Hepatocyte (in vitro differentiated cells): ENCODE data around the gene NBPF6. TPM values are rescaled to one million over a fixed set of nuclear protein-coding genes. Genes with fewer than 3 reads are reported as not detected.
"Not testable (repeated sequence)": the region's sequence is repeated elsewhere in the genome, so short reads cannot be mapped to it uniquely, and the experiment has no call there.

Source experiments
- DNase-seq: peaks from one replicate; pipeline ENCODE4 v3.0.0-alpha.2; 2016; ENCODE audit warnings: low spot score
- H2AFZ ChIP-seq: fragments of 200-600 bp; sonication (generic); 2 replicates; pipeline ENCODE4 v1.6.0; 2016; ENCODE audit warnings: antibody characterized with exemption, mild to moderate bottlenecking
- H3K27ac ChIP-seq: fragments of 200-600 bp; sonication (generic); 2 replicates; pipeline ENCODE4 v1.5.1; 2016; ENCODE audit warnings: mild to moderate bottlenecking
- H3K27me3 ChIP-seq: fragments of 200-600 bp; sonication (generic); 2 replicates; pipeline ENCODE4 v1.6.1; 2016
- H3K36me3 ChIP-seq: fragments of 200-600 bp; sonication (generic); replicated peaks from 2 replicates; pipeline ENCODE4 v1.5.1; 2016; ENCODE audit warnings: low read depth; ENCODE audit not compliant: insufficient read depth
- H3K4me1 ChIP-seq: fragments of 200-600 bp; sonication (generic); 2 replicates; pipeline ENCODE4 v1.5.1; 2016; ENCODE audit warnings: mild to moderate bottlenecking, moderate library complexity; ENCODE audit not compliant: insufficient read depth
- H3K4me2 ChIP-seq: fragments of 200-600 bp; sonication (generic); 2 replicates; pipeline ENCODE4 v1.6.0; 2016
- H3K4me3 ChIP-seq: fragments of 200-600 bp; sonication (generic); 2 replicates; pipeline ENCODE4 v1.5.1; 2016; ENCODE audit warnings: mild to moderate bottlenecking
- H3K79me2 ChIP-seq: fragments of 200-600 bp; sonication (generic); 2 replicates; pipeline ENCODE4 v1.6.0; 2017; ENCODE audit warnings: mild to moderate bottlenecking
- H3K9me2 ChIP-seq: fragments of 200-600 bp; sonication (generic); replicated peaks from 2 replicates; pipeline ENCODE4 v1.6.0; 2017; ENCODE audit warnings: mild to moderate bottlenecking; ENCODE audit not compliant: insufficient read depth
- H3K9me3 ChIP-seq: fragments of 200-600 bp; sonication (generic); 2 replicates; pipeline ENCODE4 v1.5.1; 2016; ENCODE audit warnings: low read depth, mild to moderate bottlenecking
- H4K20me1 ChIP-seq: fragments of 200-600 bp; sonication (generic); 2 replicates; pipeline ENCODE4 v1.6.0; 2016; ENCODE audit warnings: mild to moderate bottlenecking; ENCODE audit not compliant: insufficient read depth, poor library complexity, severe bottlenecking
- CTCF ChIP-seq: fragments of 200-600 bp; sonication (generic); IDR thresholded peaks from 2 replicates; pipeline ENCODE4 v1.5.1; 2016; ENCODE audit warnings: antibody characterized with exemption, mild to moderate bottlenecking; ENCODE audit not compliant: poor library complexity
- EZH2 ChIP-seq: fragments of 200-600 bp; sonication (generic); IDR thresholded peaks from 2 replicates; pipeline ENCODE4 v1.6.1; 2016; ENCODE audit warnings: antibody characterized with exemption, mild to moderate bottlenecking, borderline replicate concordance
- EZH2phosphoT487 ChIP-seq: fragments of 200-600 bp; sonication (generic); IDR thresholded peaks from one replicate; pipeline ENCODE4 v1.6.1; 2018; ENCODE audit warnings: antibody characterized with exemption, mild to moderate bottlenecking, low read depth, moderate library complexity; ENCODE audit not compliant: unreplicated experiment, severe bottlenecking
- whole genome bisulfite sequencing: methylation state at CpG from one replicate; pipeline ENCODE4 v1.1.6; 2016; ENCODE audit warnings: low lambda C conversion rate; ENCODE audit errors: missing lambda C conversion rate; 5-methylcytosine and 5-hydroxymethylcytosine counted together
- polyA plus RNA-seq: library from polyadenylated mRNA; unstranded; fragments of >200 nt; fragmentation: Nextera tagmentation; extraction: Ambion mirVana; gene quantifications from 2 replicates; pipeline ENCODE4 v1.2.1, GENCODE V29; 2016
- total RNA-seq: library from RNA; depleted of rRNA; stranded (reverse); fragments of >200 nt; gene quantifications from 2 replicates; pipeline ENCODE4 v1.2.3, GENCODE V29; 2014

The NBPF6 gene
- total and polyA plus RNA-seq, 2 experiments from 2014 or later: not detected

DNA sequence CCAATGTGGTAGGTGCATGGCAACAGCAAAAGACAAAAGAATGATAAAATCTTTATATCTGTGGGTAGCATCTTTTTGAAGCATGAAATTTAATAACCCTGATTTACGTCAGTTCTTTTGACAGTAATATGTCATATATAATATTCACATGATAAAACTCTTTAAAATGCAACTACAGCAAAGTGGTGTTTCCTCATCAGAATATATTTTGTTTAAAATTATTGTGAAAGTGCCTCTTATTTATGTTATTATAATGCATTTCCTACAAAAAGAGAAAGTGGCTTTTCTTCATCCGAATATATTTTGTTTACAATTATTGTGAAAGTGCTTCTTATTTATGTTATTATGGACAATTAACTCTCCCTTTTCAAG, 62.9 kb downstream of the NBPF6 start:
- H2AFZ ChIP-seq: no peak overlapping the region
- no peaks in the 10 kb centered on the region for H3K36me3 ChIP-seq
- H4K20me1 ChIP-seq: no peaks in the 10 kb centered on the region
- no peak for TF ChIP-seq CTCF
- TF ChIP-seq EZH2phosphoT487: no peak
- no peak for TF ChIP-seq EZH2
- H3K4me2 ChIP-seq: no peak overlapping the region
- H3K9me2 ChIP-seq: no peaks in the 10 kb centered on the region
- no peaks in the 10 kb centered on the region for H3K79me2 ChIP-seq
- no peak overlapping the region for H3K27ac ChIP-seq
- 55% methylated on average over 2 of the region's 2 CpGs for WGBS
- H3K9me3 ChIP-seq: no peaks in the 10 kb centered on the region
- H3K4me1 ChIP-seq: no peaks in the 10 kb centered on the region
- no peak for DNase-seq
- H3K27me3 ChIP-seq: no peaks in the 10 kb centered on the region
- no peak overlapping the region for H3K4me3 ChIP-seq

DNA sequence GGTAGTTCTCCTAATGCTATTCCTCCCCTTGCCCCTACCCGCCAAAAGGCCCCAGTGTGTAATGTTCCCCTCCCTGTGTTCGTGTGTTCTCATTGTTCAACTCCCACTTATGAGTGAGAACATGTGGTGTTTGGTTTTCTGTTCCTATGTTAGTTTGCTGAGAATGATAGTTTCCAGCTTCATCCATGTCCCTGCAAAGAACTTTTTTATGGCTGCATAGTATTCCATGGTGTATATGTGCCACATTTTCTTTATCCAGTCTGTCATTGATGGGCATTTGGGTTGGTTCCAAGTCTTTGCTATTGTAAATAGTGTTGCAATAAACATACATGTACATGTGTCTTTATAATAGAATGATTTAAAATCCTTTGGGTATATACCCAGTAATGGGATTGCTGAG, 63.8 kb downstream of the NBPF6 start:
- not testable (repeated sequence) for H4K20me1 ChIP-seq, H3K9me3 ChIP-seq, H3K4me2 ChIP-seq, H3K9me2 ChIP-seq, H3K4me3 ChIP-seq, H3K27me3 ChIP-seq, H3K4me1 ChIP-seq, H3K79me2 ChIP-seq, H3K27ac ChIP-seq, DNase-seq, H3K36me3 ChIP-seq, H2AFZ ChIP-seq
- 94% methylated on average over 2 of the region's 2 CpGs for WGBS

DNA sequence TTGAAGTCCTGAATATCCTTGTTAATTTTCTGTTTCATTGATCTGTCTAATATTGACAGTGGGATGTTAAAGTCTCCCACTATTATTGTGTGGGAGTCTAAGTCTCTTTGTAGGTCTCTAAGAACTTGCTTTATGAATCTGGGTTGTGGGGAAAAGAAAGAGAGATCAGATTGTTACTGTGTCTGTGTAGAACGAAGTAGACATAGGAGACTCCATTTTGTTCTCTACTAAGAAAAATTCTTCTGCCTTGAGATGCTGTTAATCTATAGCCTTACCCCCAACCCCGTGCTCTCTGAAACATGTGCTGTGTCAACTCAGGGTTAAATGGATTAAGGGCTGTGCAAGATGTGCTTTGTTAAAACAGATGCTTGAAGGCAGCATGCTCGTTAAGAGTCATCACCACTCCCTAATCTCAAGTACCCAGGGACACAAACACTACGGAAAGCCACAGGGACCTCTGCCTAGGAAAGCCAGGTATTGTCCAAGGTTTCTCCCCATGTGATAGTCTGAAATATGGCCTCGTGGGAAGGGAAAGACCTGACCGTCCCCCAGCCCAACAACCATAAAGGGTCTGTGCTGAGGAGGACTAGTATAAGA, 67.3 kb downstream of the NBPF6 start:
- H3K9me3 ChIP-seq, H3K4me1 ChIP-seq, H2AFZ ChIP-seq, H3K27ac ChIP-seq, H3K27me3 ChIP-seq, H3K36me3 ChIP-seq, H3K79me2 ChIP-seq, H3K4me3 ChIP-seq, H3K9me2 ChIP-seq, H4K20me1 ChIP-seq, DNase-seq, H3K4me2 ChIP-seq: not testable (repeated sequence)
- 57% methylated on average over 6 of the region's 6 CpGs for WGBS

Other genes starting within 250 kb of the NBPF6 start
- gene SLC25A24, start 250.0 kb upstream of the NBPF6 start, total RNA-seq: 54.5 and 69.2 TPM in 2 replicates
- gene SLC25A24, start 250.0 kb upstream of the NBPF6 start, polyA plus RNA-seq: 27.4 and 32.5 TPM in 2 replicates
- gene NBPF4, start 206.3 kb upstream of the NBPF6 start, total RNA-seq: not detected in 2 replicates
- not detected in 2 replicates for gene NBPF4, start 206.3 kb upstream of the NBPF6 start, polyA plus RNA-seq
- gene EEIG2, start 109.8 kb downstream of the NBPF6 start, total RNA-seq: 16.0 and 16.1 TPM in 2 replicates
- gene EEIG2, start 109.8 kb downstream of the NBPF6 start, polyA plus RNA-seq: 3.6 and 5.1 TPM in 2 replicates
- gene HENMT1, start 210.8 kb downstream of the NBPF6 start, total RNA-seq: 4.4 and 4.7 TPM in 2 replicates
- gene HENMT1, start 210.8 kb downstream of the NBPF6 start, polyA plus RNA-seq: 3.0 and 3.8 TPM in 2 replicates
- gene PRPF38B, start 242.0 kb downstream of the NBPF6 start, total RNA-seq: 26.1 and 27.9 TPM in 2 replicates
- gene PRPF38B, start 242.0 kb downstream of the NBPF6 start, polyA plus RNA-seq: 30.1 and 41.4 TPM in 2 replicates